ENCODE results near the gene MN1.
A peak's percentile ranks its signal among the peaks of the same experiment; 100 is the strongest.

Gene MN1

GRCh38 chr22:27740202-27740748 is 61.3 kb downstream of the MN1 start:
- DNase-seq (ENCODE audit: low spot score), result no peak

GRCh38 chr22:27737521-27737920 is 64.0 kb downstream of the MN1 start:
- no peak for DNase-seq (ENCODE audit: low spot score)

GRCh38 chr22:27734066-27734465 is 67.5 kb downstream of the MN1 start:
- DNase-seq (ENCODE audit: low spot score), result no peak

- DNase-seq (ENCODE audit: low spot score), result no peak
These were observed 68.7 kb downstream of the MN1 start for GRCh38 chr22:27732841-27733240.

GRCh38 chr22:27732391-27732790 is 69.2 kb downstream of the MN1 start:
- no peak for DNase-seq (ENCODE audit: low spot score)

- DNase-seq (ENCODE audit: low spot score), result no peak
These were observed 69.9 kb downstream of the MN1 start for GRCh38 chr22:27731621-27732020.

- DNase-seq (ENCODE audit: low spot score), result no peak
These were observed 70.7 kb downstream of the MN1 start for GRCh38 chr22:27730641-27731433.

- DNase-seq (ENCODE audit: low spot score), result no peak
These were observed 72.3 kb downstream of the MN1 start for GRCh38 chr22:27729246-27729645.

GRCh38 chr22:27727673-27728451 is 73.7 kb downstream of the MN1 start:
- DNase-seq (ENCODE audit: low spot score), result no peak

GRCh38 chr22:27726686-27727449 is 74.7 kb downstream of the MN1 start:
- DNase-seq (ENCODE audit: low spot score), result no peak

GRCh38 chr22:27726331-27726685 is 75.2 kb downstream of the MN1 start:
- DNase-seq (ENCODE audit: low spot score), result no peak

GRCh38 chr22:27725661-27726060 is 75.9 kb downstream of the MN1 start:
- DNase-seq (ENCODE audit: low spot score), result no peak

- DNase-seq (ENCODE audit: low spot score), result no peak
These were observed 76.8 kb downstream of the MN1 start for GRCh38 chr22:27724709-27725108.

GRCh38 chr22:27724157-27724556 is 77.4 kb downstream of the MN1 start:
- DNase-seq (ENCODE audit: low spot score), result no peak

- no peak for DNase-seq (ENCODE audit: low spot score)
These were observed 77.8 kb downstream of the MN1 start for GRCh38 chr22:27723708-27724107.

GRCh38 chr22:27723158-27723557 is 78.4 kb downstream of the MN1 start:
- no peak for DNase-seq (ENCODE audit: low spot score)

- DNase-seq (ENCODE audit: low spot score), result no peak
These were observed 80.7 kb downstream of the MN1 start for GRCh38 chr22:27720860-27721259.

GRCh38 chr22:27719535-27720227 is 81.9 kb downstream of the MN1 start:
- DNase-seq (ENCODE audit: low spot score), result peak; percentile 82

GRCh38 chr22:27719036-27719347 is 82.6 kb downstream of the MN1 start:
- DNase-seq (ENCODE audit: low spot score), result no peak

- DNase-seq (ENCODE audit: low spot score), result no peak
These were observed 83.1 kb downstream of the MN1 start for GRCh38 chr22:27718186-27719035.

GRCh38 chr22:27717094-27717493 is 84.5 kb downstream of the MN1 start:
- DNase-seq (ENCODE audit: low spot score), result no peak

Measured in globus pallidus (tissue), 1 donor.